ENCODE measurements around the gene ZNF619.

The ZNF619 gene

DNA sequence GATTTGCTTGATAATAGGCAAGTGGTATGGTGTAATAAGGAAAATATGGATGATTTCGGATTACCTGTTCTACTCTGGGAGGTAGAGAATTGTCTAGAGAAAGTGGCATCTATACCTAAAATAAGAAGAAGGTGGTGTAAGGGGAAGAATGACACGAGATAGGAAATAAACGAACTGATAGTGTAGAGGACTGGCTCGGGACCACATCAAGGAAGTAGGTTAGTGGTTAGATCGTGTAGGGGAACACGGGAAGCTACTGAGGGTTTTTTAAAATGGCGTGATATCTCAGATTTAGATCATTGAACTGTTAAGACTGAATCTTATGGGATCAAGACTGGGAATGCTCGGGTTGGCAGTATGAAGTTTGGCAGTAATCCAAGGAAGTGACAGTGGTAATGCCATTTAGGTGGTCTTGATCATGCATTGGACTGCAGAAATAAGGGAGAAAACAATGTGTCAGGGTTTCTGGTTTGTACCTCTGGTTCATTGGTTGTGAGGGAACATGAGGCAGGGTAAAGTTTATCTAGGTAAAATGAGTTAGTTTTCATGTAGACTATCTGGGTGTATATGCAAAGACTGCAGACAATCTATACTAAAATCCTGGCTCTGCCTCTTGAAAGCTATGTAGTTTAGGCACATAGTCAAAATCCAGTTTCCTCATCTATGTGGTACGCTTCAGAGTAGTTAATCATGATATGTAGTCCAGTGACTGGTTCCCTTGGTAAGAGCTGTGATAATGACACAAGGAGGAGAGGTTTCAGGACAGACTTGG, 12.4 kb upstream of the ZNF619 start:
- no peak for DNase-seq (ENCODE audit: extremely low spot score)
- POLR2A ChIA-PET: no interaction called here
- CTCF ChIA-PET: interaction anchor here (1.1 to 1.2 kb wide), 2 partner anchors 10 to 41 kb away, joined by 3 read pairs; partner anchors contain the start of gene ZNF620
- TF ChIP-seq, protein P1, sequence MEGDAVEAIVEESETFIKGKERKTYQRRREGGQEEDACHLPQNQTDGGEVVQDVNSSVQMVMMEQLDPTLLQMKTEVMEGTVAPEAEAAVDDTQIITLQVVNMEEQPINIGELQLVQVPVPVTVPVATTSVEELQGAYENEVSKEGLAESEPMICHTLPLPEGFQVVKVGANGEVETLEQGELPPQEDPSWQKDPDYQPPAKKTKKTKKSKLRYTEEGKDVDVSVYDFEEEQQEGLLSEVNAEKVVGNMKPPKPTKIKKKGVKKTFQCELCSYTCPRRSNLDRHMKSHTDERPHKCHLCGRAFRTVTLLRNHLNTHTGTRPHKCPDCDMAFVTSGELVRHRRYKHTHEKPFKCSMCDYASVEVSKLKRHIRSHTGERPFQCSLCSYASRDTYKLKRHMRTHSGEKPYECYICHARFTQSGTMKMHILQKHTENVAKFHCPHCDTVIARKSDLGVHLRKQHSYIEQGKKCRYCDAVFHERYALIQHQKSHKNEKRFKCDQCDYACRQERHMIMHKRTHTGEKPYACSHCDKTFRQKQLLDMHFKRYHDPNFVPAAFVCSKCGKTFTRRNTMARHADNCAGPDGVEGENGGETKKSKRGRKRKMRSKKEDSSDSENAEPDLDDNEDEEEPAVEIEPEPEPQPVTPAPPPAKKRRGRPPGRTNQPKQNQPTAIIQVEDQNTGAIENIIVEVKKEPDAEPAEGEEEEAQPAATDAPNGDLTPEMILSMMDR (IDR thresholded peaks at IDR 0.05; ENCODE audit: control extremely low read depth, extremely low read depth, low read depth, missing control alignments): no peak

GRCh38 chr3:40465111-40465407, 11.9 kb upstream of the ZNF619 start:
- ChIA-PET POLR2A (no interaction called here), CTCF (interaction anchor here (1.1 to 1.2 kb wide), 2 partner anchors 10 to 40 kb away, joined by 3 read pairs; partner anchors contain the start of gene ZNF620)
- DNase-seq (ENCODE audit: extremely low spot score): no peak
- TF ChIP-seq, protein P1 (IDR thresholded peaks at IDR 0.05; ENCODE audit: control extremely low read depth, extremely low read depth, low read depth, missing control alignments): no peak

GRCh38 chr3:40465456-40465855, 11.5 kb upstream of the ZNF619 start:
- no peak for DNase-seq (ENCODE audit: extremely low spot score)
- TF ChIP-seq, protein P1 (IDR thresholded peaks at IDR 0.05; ENCODE audit: control extremely low read depth, extremely low read depth, low read depth, missing control alignments): no peak
- CTCF ChIA-PET: interaction anchor here (1.1 to 1.2 kb wide), 2 partner anchors 9 to 40 kb away, joined by 3 read pairs; partner anchors contain the start of gene ZNF620
- POLR2A ChIA-PET: no interaction called here

GRCh38 chr3:40468018-40468417, 8.9 kb upstream of the ZNF619 start:
- CTCF ChIA-PET: no interaction called here
- no peak for DNase-seq (ENCODE audit: extremely low spot score)
- TF ChIP-seq, protein P1 (IDR thresholded peaks at IDR 0.05; ENCODE audit: control extremely low read depth, extremely low read depth, low read depth, missing control alignments): no peak
- POLR2A ChIA-PET: no interaction called here

DNA sequence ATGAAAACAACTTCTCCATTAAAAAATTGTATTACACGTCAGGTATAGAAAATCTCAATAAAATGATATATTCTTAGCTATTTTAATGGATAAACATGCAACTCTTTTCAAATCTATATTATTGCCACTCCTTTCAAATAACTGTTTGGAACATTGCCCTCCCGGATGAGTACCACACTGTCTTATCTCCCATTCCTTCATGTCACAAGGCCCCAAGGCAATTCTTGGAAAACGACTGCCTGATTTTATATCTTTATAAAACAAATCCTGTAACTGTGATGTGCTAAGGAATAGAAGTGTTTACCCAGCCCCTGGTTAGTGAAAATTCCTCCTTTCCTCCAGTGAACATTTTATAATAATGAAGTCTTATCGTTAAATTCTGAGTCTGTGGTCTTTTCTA, 6.2 kb upstream of the ZNF619 start:
- TF ChIP-seq, protein P1 (IDR thresholded peaks at IDR 0.05; ENCODE audit: control extremely low read depth, extremely low read depth, low read depth, missing control alignments): no peak
- ChIA-PET CTCF (interaction anchor here (2.1 to 2.9 kb wide), 2 partner anchors 9 to 11 kb away, joined by 5 to 7 read pairs; no protein-coding TSS in a partner anchor), POLR2A (no interaction called here)
- no peak for DNase-seq (ENCODE audit: extremely low spot score)

DNA sequence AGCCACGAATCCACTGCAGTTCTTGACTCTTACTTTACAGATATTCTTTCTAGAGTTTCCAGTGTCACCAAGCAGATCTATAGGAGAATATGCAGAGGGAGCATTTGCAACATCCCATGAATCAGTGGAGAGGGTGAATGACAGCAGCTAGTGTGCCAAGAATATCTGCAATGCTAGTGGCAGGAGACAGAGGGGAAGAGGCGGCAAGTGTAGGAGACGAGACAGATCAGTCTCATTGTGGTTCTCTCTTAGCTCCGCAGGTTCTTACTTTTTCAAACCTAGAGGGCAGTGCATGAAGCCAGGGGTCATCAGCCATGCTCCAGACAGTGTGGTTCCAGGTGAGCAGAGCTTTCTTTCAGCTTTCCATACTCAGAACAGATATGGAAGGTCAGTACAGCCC, 744 bp downstream of the ZNF619 start:
- DNase-seq (ENCODE audit: extremely low spot score): no peak
- TF ChIP-seq, protein P1 (IDR thresholded peaks at IDR 0.05; ENCODE audit: control extremely low read depth, extremely low read depth, low read depth, missing control alignments): no peak
- ChIA-PET CTCF (interaction anchor here (1.1 to 1.4 kb wide), 2 partner anchors 19 to 48 kb away, joined by 3 to 4 read pairs; no protein-coding TSS in a partner anchor), POLR2A (no interaction called here)

All from GM10248 (cell line).